ENCODE data around the gene RAB3GAP1.

The RAB3GAP1 gene

GRCh38 chr2:135052042-135052876 lies at the start of gene RAB3GAP1:
Gene RAB3GAP1 (plus strand): TSS chr2:135052292. CDS start chr2:135052308, 16 bp downstream.
- Histone ChIP-seq H3K4me1 (ENCODE audit: control insufficient read depth, insufficient read depth, low read length) (peaks cover 6% of the 10 kb centered on the region), H3K4me3 (ENCODE audit: low read length in 2 of 2) (peak within 1 kb of the TSS; percentile 97 to 99), H3K9ac (ENCODE audit: low read length in 2 of 2) (peak within 1 kb of the TSS; percentile 99), H3K27me3 (ENCODE audit: control insufficient read depth in 1 of 2, insufficient read depth in 2 of 2, low read length in 2 of 2) (no peaks in the 10 kb centered on the region), H3K27ac (ENCODE audit: low read length) (peak within 1 kb of the TSS; percentile 96), H3K36me3 (ENCODE audit: control insufficient read depth in 2 of 2, insufficient read depth in 2 of 2, low read length in 2 of 2) (no peaks in the 10 kb centered on the region), H3K9me3 (ENCODE audit: control insufficient read depth in 2 of 2, low read length in 2 of 2) (no peaks in the 10 kb centered on the region)

GRCh38 chr2:135002836-135003235 lies 49.3 kb upstream of the RAB3GAP1 start:
- H3K27me3 ChIP-seq (ENCODE audit: control insufficient read depth in 1 of 2, insufficient read depth in 2 of 2, low read length in 2 of 2): peaks cover 0 to 6% of the 10 kb centered on the region in 2 donors
- H3K9ac ChIP-seq (ENCODE audit: low read length in 2 of 2): no peak overlapping the region
- peaks cover 6% of the 10 kb centered on the region for H3K4me1 ChIP-seq (ENCODE audit: control insufficient read depth, insufficient read depth, low read length)
- no peaks in the 10 kb centered on the region for H3K36me3 ChIP-seq (ENCODE audit: control insufficient read depth in 2 of 2, insufficient read depth in 2 of 2, low read length in 2 of 2)
- no peak overlapping the region for H3K4me3 ChIP-seq (ENCODE audit: low read length in 2 of 2)
- H3K27ac ChIP-seq (ENCODE audit: low read length): no peak overlapping the region
- no peaks in the 10 kb centered on the region for H3K9me3 ChIP-seq (ENCODE audit: control insufficient read depth in 2 of 2, low read length in 2 of 2)

- no peak overlapping the region for H3K4me3 ChIP-seq (ENCODE audit: low read length in 2 of 2)
- no peaks in the 10 kb centered on the region for H3K36me3 ChIP-seq (ENCODE audit: control insufficient read depth in 2 of 2, insufficient read depth in 2 of 2, low read length in 2 of 2)
- peaks cover 0 to 6% of the 10 kb centered on the region in 2 donors for H3K27me3 ChIP-seq (ENCODE audit: control insufficient read depth in 1 of 2, insufficient read depth in 2 of 2, low read length in 2 of 2)
- H3K9me3 ChIP-seq (ENCODE audit: control insufficient read depth in 2 of 2, low read length in 2 of 2): no peaks in the 10 kb centered on the region
- peaks cover 6% of the 10 kb centered on the region for H3K4me1 ChIP-seq (ENCODE audit: control insufficient read depth, insufficient read depth, low read length)
- no peak overlapping the region for H3K27ac ChIP-seq (ENCODE audit: low read length)
- peak overlapping the region in 1 of 2 donors; percentile 30 for H3K9ac ChIP-seq (ENCODE audit: low read length in 2 of 2)
These were observed 47.9 kb upstream of the RAB3GAP1 start for GRCh38 chr2:135004005-135004746.

- H3K9ac ChIP-seq (ENCODE audit: low read length in 2 of 2): no peak overlapping the region
- H3K4me3 ChIP-seq (ENCODE audit: low read length in 2 of 2): no peak overlapping the region
- H3K27me3 ChIP-seq (ENCODE audit: control insufficient read depth in 1 of 2, insufficient read depth in 2 of 2, low read length in 2 of 2): peaks cover 0 to 6% of the 10 kb centered on the region in 2 donors
- H3K36me3 ChIP-seq (ENCODE audit: control insufficient read depth in 2 of 2, insufficient read depth in 2 of 2, low read length in 2 of 2): no peaks in the 10 kb centered on the region
- no peaks in the 10 kb centered on the region for H3K9me3 ChIP-seq (ENCODE audit: control insufficient read depth in 2 of 2, low read length in 2 of 2)
- no peak overlapping the region for H3K27ac ChIP-seq (ENCODE audit: low read length)
- peaks cover 6% of the 10 kb centered on the region for H3K4me1 ChIP-seq (ENCODE audit: control insufficient read depth, insufficient read depth, low read length)
These were observed 46.3 kb upstream of the RAB3GAP1 start for GRCh38 chr2:135005753-135006152.

GRCh38 chr2:135009339-135009738 lies 42.8 kb upstream of the RAB3GAP1 start:
- Histone ChIP-seq H3K9me3 (ENCODE audit: control insufficient read depth in 2 of 2, low read length in 2 of 2) (no peaks in the 10 kb centered on the region), H3K4me1 (ENCODE audit: control insufficient read depth, insufficient read depth, low read length) (peaks cover 2% of the 10 kb centered on the region), H3K27me3 (ENCODE audit: control insufficient read depth in 1 of 2, insufficient read depth in 2 of 2, low read length in 2 of 2) (peaks cover 0 to 6% of the 10 kb centered on the region in 2 donors), H3K4me3 (ENCODE audit: low read length in 2 of 2) (no peak overlapping the region), H3K9ac (ENCODE audit: low read length in 2 of 2) (no peak overlapping the region), H3K36me3 (ENCODE audit: control insufficient read depth in 2 of 2, insufficient read depth in 2 of 2, low read length in 2 of 2) (no peaks in the 10 kb centered on the region), H3K27ac (ENCODE audit: low read length) (no peak overlapping the region)

GRCh38 chr2:135010200-135010942 lies 41.7 kb upstream of the RAB3GAP1 start:
- Histone ChIP-seq H3K4me1 (ENCODE audit: control insufficient read depth, insufficient read depth, low read length) (no peaks in the 10 kb centered on the region), H3K27ac (ENCODE audit: low read length) (no peak overlapping the region), H3K36me3 (ENCODE audit: control insufficient read depth in 2 of 2, insufficient read depth in 2 of 2, low read length in 2 of 2) (no peaks in the 10 kb centered on the region), H3K9me3 (ENCODE audit: control insufficient read depth in 2 of 2, low read length in 2 of 2) (no peaks in the 10 kb centered on the region), H3K4me3 (ENCODE audit: low read length in 2 of 2) (no peak overlapping the region), H3K9ac (ENCODE audit: low read length in 2 of 2) (no peak overlapping the region), H3K27me3 (ENCODE audit: control insufficient read depth in 1 of 2, insufficient read depth in 2 of 2, low read length in 2 of 2) (no peaks in the 10 kb centered on the region)

GRCh38 chr2:135011633-135012032 lies 40.5 kb upstream of the RAB3GAP1 start:
- Histone ChIP-seq H3K4me1 (ENCODE audit: control insufficient read depth, insufficient read depth, low read length) (no peaks in the 10 kb centered on the region), H3K4me3 (ENCODE audit: low read length in 2 of 2) (no peak overlapping the region), H3K9me3 (ENCODE audit: control insufficient read depth in 2 of 2, low read length in 2 of 2) (peaks cover 0 to 2% of the 10 kb centered on the region in 2 donors), H3K27ac (ENCODE audit: low read length) (no peak overlapping the region), H3K36me3 (ENCODE audit: control insufficient read depth in 2 of 2, insufficient read depth in 2 of 2, low read length in 2 of 2) (no peaks in the 10 kb centered on the region), H3K9ac (ENCODE audit: low read length in 2 of 2) (no peak overlapping the region), H3K27me3 (ENCODE audit: control insufficient read depth in 1 of 2, insufficient read depth in 2 of 2, low read length in 2 of 2) (peaks cover 0 to 2% of the 10 kb centered on the region in 2 donors)

GRCh38 chr2:135021618-135022017 lies 30.5 kb upstream of the RAB3GAP1 start:
- Histone ChIP-seq H3K4me1 (ENCODE audit: control insufficient read depth, insufficient read depth, low read length) (no peaks in the 10 kb centered on the region), H3K9ac (ENCODE audit: low read length in 2 of 2) (no peak overlapping the region), H3K27me3 (ENCODE audit: control insufficient read depth in 1 of 2, insufficient read depth in 2 of 2, low read length in 2 of 2) (no peaks in the 10 kb centered on the region), H3K36me3 (ENCODE audit: control insufficient read depth in 2 of 2, insufficient read depth in 2 of 2, low read length in 2 of 2) (no peaks in the 10 kb centered on the region), H3K4me3 (ENCODE audit: low read length in 2 of 2) (no peak overlapping the region), H3K27ac (ENCODE audit: low read length) (no peak overlapping the region), H3K9me3 (ENCODE audit: control insufficient read depth in 2 of 2, low read length in 2 of 2) (no peaks in the 10 kb centered on the region)

- H3K36me3 ChIP-seq (ENCODE audit: control insufficient read depth in 2 of 2, insufficient read depth in 2 of 2, low read length in 2 of 2): no peaks in the 10 kb centered on the region
- no peak overlapping the region for H3K27ac ChIP-seq (ENCODE audit: low read length)
- no peaks in the 10 kb centered on the region for H3K4me1 ChIP-seq (ENCODE audit: control insufficient read depth, insufficient read depth, low read length)
These were observed 28.9 kb upstream of the RAB3GAP1 start for GRCh38 chr2:135022952-135023880.

More at GRCh38 chr2:135022952-135023880, 28.9 kb upstream of the RAB3GAP1 start:
- no peak overlapping the region for H3K9ac ChIP-seq (ENCODE audit: low read length in 2 of 2)
- no peaks in the 10 kb centered on the region for H3K27me3 ChIP-seq (ENCODE audit: control insufficient read depth in 1 of 2, insufficient read depth in 2 of 2, low read length in 2 of 2)
- no peaks in the 10 kb centered on the region for H3K9me3 ChIP-seq (ENCODE audit: control insufficient read depth in 2 of 2, low read length in 2 of 2)
- H3K4me3 ChIP-seq (ENCODE audit: low read length in 2 of 2): no peak overlapping the region
